Endothelial cell of umbilical vein (primary cell): Measurements from ENCODE around the gene SNRPD2.

Experiments used
- EZH2 ChIP-seq: IDR thresholded peaks from 2 replicates; pipeline ENCODE4 v1.6.1; 2012; ENCODE audit warnings: borderline replicate concordance, low read depth, mild to moderate bottlenecking, moderate library complexity, low read length, inconsistent platforms; ENCODE audit not compliant: severe bottlenecking
- FOS ChIP-seq: IDR thresholded peaks from 2 replicates; pipeline ENCODE4 v1.6.1; 2011; ENCODE audit warnings: mild to moderate bottlenecking, low read length, moderate library complexity, borderline replicate concordance; ENCODE audit not compliant: insufficient read depth
- GATA2 ChIP-seq: IDR thresholded peaks from 2 replicates; pipeline ENCODE4 v1.7.0; 2011; ENCODE audit warnings: low read depth, mild to moderate bottlenecking, moderate library complexity, mixed read lengths, low read length; ENCODE audit not compliant: insufficient read length, insufficient read depth
- POLR2A ChIP-seq: IDR thresholded peaks from 2 replicates; pipeline ENCODE4 v1.6.1; 2012; ENCODE audit warnings: low read depth, mild to moderate bottlenecking, control low read depth, low read length
- POLR2AphosphoS5 ChIP-seq: IDR thresholded peaks from 2 replicates; pipeline ENCODE4 v1.6.1; 2012; ENCODE audit warnings: low read depth, mild to moderate bottlenecking, control low read depth, low read length, moderate library complexity; ENCODE audit not compliant: insufficient read depth
- TF ChIP-seq, protein P1 (sequence below), 2 donors: IDR thresholded peaks; 1 replicate in 1 of 2; 2 replicates in 1 of 2; pipeline ENCODE4 v1.5.1; 2011; ENCODE audit warnings: low read length in 2 of 2, mild to moderate bottlenecking in 2 of 2, moderate library complexity in 2 of 2, control low read depth in 1 of 2, inconsistent platforms in 1 of 2, low read depth in 1 of 2; ENCODE audit not compliant: insufficient read depth in 1 of 2; ENCODE audit errors: extremely low read depth in 1 of 2

DNA sequence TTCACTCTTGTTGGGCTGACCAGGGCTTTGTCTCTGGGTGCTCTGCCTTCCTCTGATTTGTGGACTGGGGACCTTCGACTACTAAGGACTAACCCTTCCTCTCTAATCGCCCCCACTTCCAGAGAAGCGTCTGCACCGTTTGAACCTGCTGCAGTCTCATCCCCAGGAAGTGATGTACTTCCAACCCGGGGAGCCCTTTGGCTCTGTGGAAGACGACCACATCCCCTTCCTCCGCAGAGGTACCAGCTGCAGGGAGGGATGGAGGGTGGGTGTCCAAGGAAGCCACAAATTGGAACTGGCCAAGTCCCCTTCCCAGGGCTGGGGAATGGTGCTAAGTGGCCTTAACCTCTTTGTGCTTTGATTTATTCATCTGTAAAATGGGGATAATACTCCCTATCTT, 9.9 kb upstream of the SNRPD2 start:
- TF ChIP-seq, protein P1, sequence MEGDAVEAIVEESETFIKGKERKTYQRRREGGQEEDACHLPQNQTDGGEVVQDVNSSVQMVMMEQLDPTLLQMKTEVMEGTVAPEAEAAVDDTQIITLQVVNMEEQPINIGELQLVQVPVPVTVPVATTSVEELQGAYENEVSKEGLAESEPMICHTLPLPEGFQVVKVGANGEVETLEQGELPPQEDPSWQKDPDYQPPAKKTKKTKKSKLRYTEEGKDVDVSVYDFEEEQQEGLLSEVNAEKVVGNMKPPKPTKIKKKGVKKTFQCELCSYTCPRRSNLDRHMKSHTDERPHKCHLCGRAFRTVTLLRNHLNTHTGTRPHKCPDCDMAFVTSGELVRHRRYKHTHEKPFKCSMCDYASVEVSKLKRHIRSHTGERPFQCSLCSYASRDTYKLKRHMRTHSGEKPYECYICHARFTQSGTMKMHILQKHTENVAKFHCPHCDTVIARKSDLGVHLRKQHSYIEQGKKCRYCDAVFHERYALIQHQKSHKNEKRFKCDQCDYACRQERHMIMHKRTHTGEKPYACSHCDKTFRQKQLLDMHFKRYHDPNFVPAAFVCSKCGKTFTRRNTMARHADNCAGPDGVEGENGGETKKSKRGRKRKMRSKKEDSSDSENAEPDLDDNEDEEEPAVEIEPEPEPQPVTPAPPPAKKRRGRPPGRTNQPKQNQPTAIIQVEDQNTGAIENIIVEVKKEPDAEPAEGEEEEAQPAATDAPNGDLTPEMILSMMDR (IDR thresholded peaks at IDR 0.05; ENCODE audit: extremely low read depth in 1 of 2, insufficient read depth in 1 of 2, low read depth in 1 of 2, low read length in 2 of 2): no peak
- TF ChIP-seq POLR2A (no peak), EZH2 (no peak), POLR2AphosphoS5 (no peak), FOS (no peak), GATA2 (no peak)
